ENCODE results near the gene COL9A1.
A peak's percentile ranks its signal among the peaks of the same experiment; 100 is the strongest.

DNA sequence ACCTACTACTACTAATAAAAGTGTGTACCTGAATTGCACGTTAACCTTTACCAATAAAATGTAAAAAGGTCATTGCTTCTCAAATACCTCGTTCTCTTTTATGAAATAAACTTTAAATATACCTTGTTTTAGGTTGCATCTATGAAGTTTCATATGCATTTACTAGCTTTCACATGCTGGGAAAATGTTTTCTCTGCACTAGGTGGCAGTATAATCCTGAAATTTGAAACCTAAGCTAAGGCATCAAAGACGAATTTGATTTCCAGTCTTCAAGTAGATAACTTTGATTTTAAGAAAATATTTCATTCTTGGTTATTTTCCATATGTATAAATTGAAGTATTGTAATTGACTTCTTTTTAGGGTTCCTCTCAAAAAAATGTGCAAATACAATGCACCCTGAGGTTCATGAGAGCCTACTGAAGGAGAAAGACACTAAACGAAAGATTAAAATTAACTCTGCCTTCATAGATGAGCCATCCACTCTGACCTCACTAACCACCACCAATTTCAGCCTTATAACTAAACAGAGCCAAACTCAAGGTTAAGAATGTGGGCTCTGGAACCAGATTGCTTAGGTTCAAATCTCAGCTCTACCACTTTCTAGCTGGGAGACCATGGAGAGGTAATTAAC is 7.3 kb upstream of the COL9A1 start:
- no peak for TF ChIP-seq POLR2A (IDR thresholded peaks at IDR 0.05)
- TF ChIP-seq, protein P1, sequence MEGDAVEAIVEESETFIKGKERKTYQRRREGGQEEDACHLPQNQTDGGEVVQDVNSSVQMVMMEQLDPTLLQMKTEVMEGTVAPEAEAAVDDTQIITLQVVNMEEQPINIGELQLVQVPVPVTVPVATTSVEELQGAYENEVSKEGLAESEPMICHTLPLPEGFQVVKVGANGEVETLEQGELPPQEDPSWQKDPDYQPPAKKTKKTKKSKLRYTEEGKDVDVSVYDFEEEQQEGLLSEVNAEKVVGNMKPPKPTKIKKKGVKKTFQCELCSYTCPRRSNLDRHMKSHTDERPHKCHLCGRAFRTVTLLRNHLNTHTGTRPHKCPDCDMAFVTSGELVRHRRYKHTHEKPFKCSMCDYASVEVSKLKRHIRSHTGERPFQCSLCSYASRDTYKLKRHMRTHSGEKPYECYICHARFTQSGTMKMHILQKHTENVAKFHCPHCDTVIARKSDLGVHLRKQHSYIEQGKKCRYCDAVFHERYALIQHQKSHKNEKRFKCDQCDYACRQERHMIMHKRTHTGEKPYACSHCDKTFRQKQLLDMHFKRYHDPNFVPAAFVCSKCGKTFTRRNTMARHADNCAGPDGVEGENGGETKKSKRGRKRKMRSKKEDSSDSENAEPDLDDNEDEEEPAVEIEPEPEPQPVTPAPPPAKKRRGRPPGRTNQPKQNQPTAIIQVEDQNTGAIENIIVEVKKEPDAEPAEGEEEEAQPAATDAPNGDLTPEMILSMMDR (IDR thresholded peaks at IDR 0.05), result peak; percentile 32 to 52 (median 44)
